IPS-18c (cell line): ENCODE data around the gene FOXA2.
"Not testable (repeated sequence)": the region's sequence is repeated elsewhere in the genome, so short reads cannot be mapped to it uniquely, and the experiment has no call there.

ENCODE experiments used
- H3K4me3 ChIP-seq: 2 replicates; pipeline ENCODE4 v1.7.0; 2013; ENCODE audit warnings: low read depth, mild to moderate bottlenecking, low read length, moderate library complexity; ENCODE audit not compliant: insufficient read depth
- H3K9me3 ChIP-seq: one replicate; pipeline ENCODE4 v1.6.1; 2013; ENCODE audit warnings: mild to moderate bottlenecking, low read length, moderate library complexity; ENCODE audit not compliant: control insufficient read depth, insufficient read depth

Gene FOXA2

GRCh38 chr20:22557403-22558276, 26.7 kb downstream of the FOXA2 start:
- no peak overlapping the region for H3K4me3 ChIP-seq
- H3K9me3 ChIP-seq = no peaks in the 10 kb centered on the region

DNA sequence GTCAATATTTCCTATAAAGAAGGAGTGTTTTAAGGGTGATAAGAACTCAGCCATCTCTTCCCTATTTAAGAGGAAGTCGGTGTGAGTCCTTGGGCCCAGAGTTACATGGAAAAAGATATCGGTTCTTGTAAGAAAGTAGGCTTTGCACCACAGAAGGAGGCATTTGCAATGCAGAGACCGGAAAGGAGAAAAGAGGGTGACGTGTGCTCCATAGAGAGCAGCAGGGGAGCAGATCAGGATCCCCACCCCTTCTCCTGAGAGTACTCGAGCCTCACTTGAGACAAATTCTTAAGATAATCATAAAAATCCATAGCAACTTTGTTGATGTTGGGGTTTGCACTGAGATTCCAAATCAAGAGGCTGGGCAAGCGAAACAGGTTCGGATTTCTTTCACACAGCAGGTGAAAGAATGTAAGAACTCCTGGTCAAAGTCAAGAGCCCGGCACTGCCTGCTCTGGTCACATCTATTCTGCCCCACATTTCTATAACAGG, 27.8 kb downstream of the FOXA2 start:
- Histone ChIP-seq H3K4me3 (no peak overlapping the region), H3K9me3 (no peaks in the 10 kb centered on the region)

DNA sequence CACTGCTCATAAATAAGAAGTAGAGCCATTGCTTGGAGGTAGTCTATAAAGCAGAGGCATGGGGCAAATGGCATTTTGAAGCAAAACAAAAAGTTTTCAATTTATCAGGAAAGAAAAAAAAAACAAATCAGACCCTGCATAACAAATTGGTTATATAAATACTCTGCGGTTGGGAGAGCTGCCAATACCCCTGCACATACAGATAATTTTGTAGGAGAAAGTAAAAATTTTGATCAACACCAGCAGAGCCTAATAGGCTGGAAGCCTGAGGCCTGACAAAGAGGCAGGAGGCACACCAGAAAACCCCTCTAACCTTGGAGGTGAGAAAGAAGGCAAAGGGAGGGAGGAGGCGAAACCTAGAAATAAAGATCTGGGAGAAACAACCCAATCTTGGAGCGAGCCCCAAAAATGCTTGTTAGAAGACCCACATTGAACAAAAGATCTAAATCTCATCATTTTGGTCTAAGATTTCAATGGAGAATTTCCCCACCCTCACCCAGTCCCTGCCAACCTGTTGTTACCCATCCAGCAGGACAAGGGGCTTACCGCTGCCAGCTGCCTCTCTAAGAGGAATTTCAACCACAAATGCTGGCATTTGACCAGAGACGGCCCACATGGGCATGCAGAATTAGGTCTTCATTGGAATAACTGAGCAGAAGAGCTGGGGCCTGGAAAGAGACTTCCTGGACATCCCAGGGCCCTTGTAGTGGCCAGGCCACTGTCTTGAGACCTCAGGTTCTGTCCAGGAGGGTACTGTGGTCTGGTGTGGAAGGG, 28.4 kb downstream of the FOXA2 start:
- Histone ChIP-seq H3K9me3 (no peaks in the 10 kb centered on the region), H3K4me3 (no peak overlapping the region)

- Histone ChIP-seq H3K4me3 (no peak overlapping the region), H3K9me3 (no peaks in the 10 kb centered on the region)
These were observed 30.0 kb downstream of the FOXA2 start for GRCh38 chr20:22554391-22554790.

- H3K9me3 ChIP-seq, H3K4me3 ChIP-seq: not testable (repeated sequence)
These were observed 33.9 kb downstream of the FOXA2 start for GRCh38 chr20:22550514-22550913.

- peaks cover 2% of the 10 kb centered on the region for H3K9me3 ChIP-seq
- no peak overlapping the region for H3K4me3 ChIP-seq
These were observed 36.3 kb downstream of the FOXA2 start for GRCh38 chr20:22548040-22548439.

DNA sequence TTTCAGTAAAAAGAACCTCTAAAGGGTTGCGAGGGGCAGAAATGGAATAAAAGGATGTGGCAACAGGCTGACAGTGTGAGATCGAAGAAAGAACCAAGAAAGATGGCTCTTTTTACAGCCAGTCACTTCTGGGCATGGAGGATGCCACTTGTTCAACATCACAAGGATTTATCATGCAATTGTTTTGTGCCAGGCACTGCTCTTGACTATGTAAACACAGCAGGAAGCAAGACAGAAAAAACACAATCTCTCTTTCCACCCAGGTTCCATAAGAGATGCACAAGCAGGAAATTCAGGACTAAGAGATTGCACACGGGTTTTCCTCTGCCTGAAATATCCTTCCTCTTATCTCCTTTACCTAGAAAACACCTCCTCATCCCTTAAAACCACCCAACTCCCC, 38.0 kb downstream of the FOXA2 start:
- peaks cover 2% of the 10 kb centered on the region for H3K9me3 ChIP-seq

DNA sequence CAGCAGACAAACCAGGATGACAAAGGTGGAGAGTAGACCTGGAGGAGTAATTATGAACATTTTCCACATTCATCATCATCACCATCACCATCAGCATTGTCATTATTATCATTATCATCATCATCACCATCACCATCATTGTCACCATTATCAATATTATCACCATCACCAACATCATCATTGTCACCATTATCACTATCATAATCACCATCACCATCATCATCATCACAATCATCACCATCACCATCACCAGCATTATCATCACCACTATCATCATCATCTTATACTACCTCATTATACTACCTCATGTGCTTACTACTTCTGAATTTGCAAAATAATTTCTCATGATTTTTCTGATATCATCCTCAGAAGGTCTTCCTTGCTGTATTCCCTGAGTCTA, 39.3 kb downstream of the FOXA2 start:
- Histone ChIP-seq H3K9me3 (peaks cover 2% of the 10 kb centered on the region), H3K4me3 (no peak overlapping the region)

More for the DNA sequence above, 38.0 kb downstream of the FOXA2 start:
- H3K4me3 ChIP-seq = no peak overlapping the region

- H3K9me3 ChIP-seq = peaks cover 2% of the 10 kb centered on the region
- no peak overlapping the region for H3K4me3 ChIP-seq
These were observed 39.9 kb downstream of the FOXA2 start for GRCh38 chr20:22544462-22544861.

GRCh38 chr20:22542427-22542826, 41.9 kb downstream of the FOXA2 start:
- Histone ChIP-seq H3K4me3 (no peak overlapping the region), H3K9me3 (no peaks in the 10 kb centered on the region)

GRCh38 chr20:22540832-22541231, 43.5 kb downstream of the FOXA2 start:
- Histone ChIP-seq H3K9me3 (no peaks in the 10 kb centered on the region), H3K4me3 (no peak overlapping the region)

- no peak overlapping the region for H3K4me3 ChIP-seq
- peaks cover 2% of the 10 kb centered on the region for H3K9me3 ChIP-seq
These were observed 47.2 kb downstream of the FOXA2 start for GRCh38 chr20:22536956-22537756.

DNA sequence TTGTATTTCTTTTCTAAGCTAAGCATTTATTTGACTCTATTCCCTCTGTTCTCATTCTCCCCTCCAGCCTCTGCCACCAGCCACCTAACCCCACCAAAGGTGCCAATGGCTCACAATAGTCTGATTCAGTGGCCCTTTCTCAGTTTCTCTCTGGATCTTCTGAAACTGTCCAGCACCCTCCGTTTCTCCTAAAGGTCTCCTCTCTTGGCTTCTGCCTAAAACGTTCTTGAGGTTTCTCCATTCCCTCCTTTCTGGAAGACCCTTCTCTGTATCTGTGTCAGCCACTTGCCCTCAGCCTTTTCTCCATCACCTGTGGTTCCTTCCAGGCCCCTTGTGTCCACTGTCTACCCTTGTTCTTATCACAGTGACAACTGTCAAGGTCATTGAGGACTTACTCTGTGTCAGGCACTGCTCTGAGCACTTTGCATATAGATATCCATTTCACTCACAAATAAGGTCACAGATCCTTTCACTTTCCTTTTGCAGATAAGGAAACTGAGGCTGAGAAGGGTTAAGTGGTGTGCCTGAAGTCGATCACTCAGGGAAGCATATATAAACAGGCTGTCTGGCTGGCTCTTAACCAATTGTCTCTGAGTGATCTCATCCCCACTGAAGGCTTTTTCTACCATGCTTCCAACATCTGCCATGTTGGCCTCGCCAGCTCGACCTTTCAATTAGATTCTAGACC, 48.1 kb downstream of the FOXA2 start:
- no peak overlapping the region for H3K4me3 ChIP-seq
- peaks cover 2% of the 10 kb centered on the region for H3K9me3 ChIP-seq

DNA sequence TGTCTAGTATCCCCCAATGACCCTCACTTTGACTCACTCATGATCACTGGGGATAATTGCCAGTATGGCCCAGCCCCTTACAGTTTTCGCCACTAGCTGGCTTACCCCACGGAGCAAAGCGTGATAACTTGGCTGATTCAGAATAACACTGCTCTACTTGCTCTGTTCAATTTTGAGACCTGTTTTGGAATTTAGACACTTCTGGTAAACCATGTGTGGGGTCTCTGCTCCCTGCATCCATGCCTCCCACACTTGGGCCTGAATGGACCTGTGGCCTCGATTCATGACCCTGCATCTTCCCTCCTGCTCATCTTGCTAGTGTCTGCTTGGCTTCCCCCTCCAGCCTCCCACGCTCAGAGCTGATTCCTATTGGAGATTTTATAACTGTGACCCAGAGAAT, 48.9 kb downstream of the FOXA2 start:
- peaks cover 2% of the 10 kb centered on the region for H3K9me3 ChIP-seq
- H3K4me3 ChIP-seq = no peak overlapping the region

- H3K9me3 ChIP-seq = peaks cover 2% of the 10 kb centered on the region
- no peak overlapping the region for H3K4me3 ChIP-seq
These were observed 50.3 kb downstream of the FOXA2 start for GRCh38 chr20:22533823-22534751.

GRCh38 chr20:22532598-22532997, 51.8 kb downstream of the FOXA2 start:
- H3K4me3 ChIP-seq = no peak overlapping the region
- peaks cover 2% of the 10 kb centered on the region for H3K9me3 ChIP-seq
